HCT116 (cell line): ENCODE measurements around the gene SH3RF2. TPM values are rescaled to one million over a fixed set of nuclear protein-coding genes. Genes with fewer than 3 reads are reported as not detected.

Experiments
- ATAC-seq: fragments of 200-7000 bp; cut with Tn5 transposase; 2 replicates; pipeline ENCODE4 v1.9.1; 2020; ENCODE audit warnings: mild to moderate bottlenecking, moderate library complexity
- BruUV-seq: library from RNA; stranded (reverse); fragments of 400-500 nt; replicated peaks from 2 replicates; lab custom pipeline; 2021; lab: Mats Ljungman, UMichigan
- CTCF ChIA-PET: fragments of 300-600 bp; sonication (Branson Sonifier 250); formaldehyde crosslinking; loops from one replicate; lab custom pipeline; 2021; ENCODE audit warnings: antibody characterized with exemption; lab: Charles Lee
- POLR2A ChIA-PET: fragments of 300-600, 350-600 bp; sonication (Branson Sonifier 250); formaldehyde crosslinking; loops from one replicate; lab custom pipeline; 2021; ENCODE audit warnings: antibody characterized with exemption; lab: Charles Lee
- RAD21 ChIA-PET, 2 experiments: fragments of 300-600 bp; sonication (Branson Sonifier 250); formaldehyde crosslinking; loops; one replicate each; lab custom pipeline; 2023; ENCODE audit warnings: low total read pairs in 2 of 2; ENCODE audit not compliant: uncharacterized antibody in 2 of 2, unreplicated experiment in 2 of 2, low non-redundant PET in 1 of 2; lab: Charles Lee
- DNase-seq: peaks from one replicate; pipeline ENCODE4 v3.0.0-alpha.2; 2010; ENCODE audit warnings: low read depth, low spot score
- H2AFZ ChIP-seq: fragments of 200-600 bp; shearing (Covaris generic), sonication (generic); 2 replicates; pipeline ENCODE4 v1.6.1; 2017; ENCODE audit warnings: low read depth, mixed run types, mixed read lengths, antibody characterized with exemption, low read length; ENCODE audit not compliant: poor library complexity, severe bottlenecking
- H3K27ac ChIP-seq: 2 replicates; pipeline ENCODE4 v1.5.1; 2012; ENCODE audit warnings: low read depth, low read length
- H3K27me3 ChIP-seq: fragments of 200-600 bp; sonication (generic); 2 replicates; pipeline ENCODE4 v1.6.1; 2016; ENCODE audit warnings: mixed run types, low read length, mixed read lengths; ENCODE audit not compliant: insufficient read depth
- H3K36me3 ChIP-seq, 2 experiments: fragments of 200-500 bp in 1 of 2; fragments of 200-600 bp in 1 of 2; sonication (Bioruptor generic) in 1 of 2; sonication (generic) in 1 of 2; 2 replicates each; pipeline versions ENCODE4 v1.5.1 to v1.6.1; 2014 to 2016; ENCODE audit warnings: low read length in 2 of 2, inconsistent platforms in 1 of 2, mixed read lengths in 1 of 2, mixed run types in 1 of 2; ENCODE audit not compliant: insufficient read depth in 2 of 2, control insufficient read depth in 1 of 2
- H3K4me1 ChIP-seq, 2 experiments: fragments of 200-600 bp in 1 of 2; sonication (generic) in 1 of 2; 2 replicates each; pipeline versions ENCODE4 v1.5.1 to v1.6.1; 2012 to 2017; ENCODE audit warnings: low read length in 2 of 2, inconsistent platforms in 1 of 2, mild to moderate bottlenecking in 1 of 2, mixed read lengths in 1 of 2, mixed run types in 1 of 2, moderate library complexity in 1 of 2; ENCODE audit not compliant: insufficient read depth in 2 of 2, control insufficient read depth in 1 of 2
- H3K4me2 ChIP-seq: fragments of 200-600 bp; sonication (generic); 2 replicates; pipeline ENCODE4 v1.6.1; 2017; ENCODE audit warnings: mixed run types, low read length, mixed read lengths
- H3K4me3 ChIP-seq, 2 experiments: fragments of 200-600 bp in 1 of 2; sonication (generic) in 1 of 2; replicated peaks in 1 of 2; 2 replicates each; pipeline ENCODE4 v1.5.1; 2011 to 2016; ENCODE audit warnings: low read length in 2 of 2, control low read depth in 1 of 2, low read depth in 1 of 2, mild to moderate bottlenecking in 1 of 2, mixed read lengths in 1 of 2, mixed run types in 1 of 2
- H3K79me2 ChIP-seq: fragments of 200-600 bp; sonication (generic); 2 replicates; pipeline ENCODE4 v1.6.1; 2017; ENCODE audit warnings: mild to moderate bottlenecking, mixed run types, low read length, moderate library complexity, mixed read lengths; ENCODE audit not compliant: insufficient read depth
- H3K9ac ChIP-seq: fragments of 200-600 bp; sonication (generic); 2 replicates; pipeline ENCODE4 v1.6.1; 2016; ENCODE audit warnings: low read length, mixed read lengths
- H3K9me2 ChIP-seq: fragments of 200-600 bp; sonication (generic), shearing (Covaris generic); 2 replicates; pipeline ENCODE4 v1.6.1; 2017; ENCODE audit warnings: mixed run types, mild to moderate bottlenecking, moderate library complexity; ENCODE audit not compliant: insufficient read depth
- H3K9me3 ChIP-seq, 2 experiments: fragments of 200-500 bp in 1 of 2; fragments of 200-600 bp in 1 of 2; sonication (Bioruptor generic) in 1 of 2; sonication (generic) in 1 of 2; 2 replicates each; pipeline ENCODE4 v1.6.1; 2014 to 2017; ENCODE audit warnings: low read length in 2 of 2, mixed read lengths in 2 of 2, inconsistent platforms in 1 of 2, low read depth in 1 of 2, mild to moderate bottlenecking in 1 of 2, mixed run types in 1 of 2, moderate library complexity in 1 of 2; ENCODE audit not compliant: control insufficient read depth in 1 of 2, insufficient read depth in 1 of 2
- H4K20me1 ChIP-seq: fragments of 200-600 bp; sonication (generic), shearing (Covaris generic); 2 replicates; pipeline ENCODE4 v1.6.1; 2017; ENCODE audit warnings: mixed run types, mild to moderate bottlenecking, moderate library complexity; ENCODE audit not compliant: insufficient read depth
- CEBPB ChIP-seq: IDR thresholded peaks from 2 replicates; pipeline ENCODE4 v1.6.1; 2012; ENCODE audit warnings: low read depth
- EGR1 ChIP-seq: IDR thresholded peaks from 2 replicates; pipeline ENCODE4 v1.6.1; 2012; ENCODE audit warnings: low read depth
- ELF1 ChIP-seq: IDR thresholded peaks from 2 replicates; pipeline ENCODE4 v1.6.1; 2012; ENCODE audit warnings: low read depth, borderline replicate concordance
- EZH2 ChIP-seq: fragments of 200-600 bp; sonication (generic); IDR thresholded peaks from 2 replicates; pipeline ENCODE4 v1.6.1; 2017; ENCODE audit warnings: antibody characterized with exemption, mixed run types
- EZH2phosphoT487 ChIP-seq: fragments of 200-600 bp; IDR thresholded peaks from 2 replicates; pipeline ENCODE4 v1.6.1; 2018; ENCODE audit warnings: antibody characterized with exemption, borderline replicate concordance
- FOSL1 ChIP-seq: IDR thresholded peaks from 2 replicates; pipeline ENCODE4 v1.6.1; 2012; ENCODE audit warnings: low read depth
- JUND ChIP-seq: IDR thresholded peaks from 2 replicates; pipeline ENCODE4 v1.6.1; 2012
- POLR2AphosphoS5 ChIP-seq: IDR thresholded peaks from 2 replicates; pipeline ENCODE4 v1.6.1; 2011; ENCODE audit warnings: mild to moderate bottlenecking, low read depth, low read length, moderate library complexity
- SIN3A ChIP-seq: IDR thresholded peaks from 2 replicates; pipeline ENCODE4 v1.6.1; 2012; ENCODE audit warnings: low read depth
- SRF ChIP-seq: IDR thresholded peaks from 2 replicates; pipeline ENCODE4 v1.6.1; 2012; ENCODE audit warnings: low read depth
- YY1 ChIP-seq: IDR thresholded peaks from 2 replicates; pipeline ENCODE4 v1.6.1; 2011; ENCODE audit warnings: low read length, low read depth, moderate library complexity, mild to moderate bottlenecking; ENCODE audit not compliant: insufficient replicate concordance; ENCODE audit errors: extremely low read depth
- ZFX ChIP-seq: fragments of 450-650 bp; IDR thresholded peaks from 2 replicates; pipeline ENCODE4 v1.6.1; 2017
- ZNF274 ChIP-seq: fragments of 200-500 bp; sonication (Bioruptor generic); IDR thresholded peaks from 2 replicates; pipeline ENCODE4 v1.6.1; 2014; ENCODE audit warnings: mild to moderate bottlenecking, low read depth, low read length, inconsistent platforms
- intact Hi-C: fragments of 100-400 bp; cut with micrococcal nuclease; formaldehyde crosslinking; loops from 2 replicates; pipeline ENCODE4 v1.10.0; 2022
- total RNA-seq: library from RNA; stranded (reverse); gene quantifications from one replicate; pipeline ENCODE4 v1.2.1, GENCODE V29; 2021; ENCODE audit not compliant: unreplicated experiment
- TF ChIP-seq, protein P1 (sequence below): IDR thresholded peaks from 2 replicates; pipeline ENCODE4 v1.6.1; 2012
- TF ChIP-seq, protein P2 (sequence below): IDR thresholded peaks from 2 replicates; pipeline ENCODE4 v1.6.1; 2012; ENCODE audit warnings: low read depth
- TF ChIP-seq, protein P3 (sequence below): IDR thresholded peaks from 2 replicates; pipeline ENCODE4 v1.6.1; 2011; ENCODE audit warnings: mild to moderate bottlenecking, low read length, moderate library complexity; ENCODE audit not compliant: insufficient replicate concordance; ENCODE audit errors: extremely low read depth
- TF ChIP-seq, protein P4 (sequence below): IDR thresholded peaks from 2 replicates; pipeline ENCODE4 v1.6.1; 2012

Gene SH3RF2
- total RNA-seq, 1 experiment from 2014 or later = 14.3 TPM

DNA sequence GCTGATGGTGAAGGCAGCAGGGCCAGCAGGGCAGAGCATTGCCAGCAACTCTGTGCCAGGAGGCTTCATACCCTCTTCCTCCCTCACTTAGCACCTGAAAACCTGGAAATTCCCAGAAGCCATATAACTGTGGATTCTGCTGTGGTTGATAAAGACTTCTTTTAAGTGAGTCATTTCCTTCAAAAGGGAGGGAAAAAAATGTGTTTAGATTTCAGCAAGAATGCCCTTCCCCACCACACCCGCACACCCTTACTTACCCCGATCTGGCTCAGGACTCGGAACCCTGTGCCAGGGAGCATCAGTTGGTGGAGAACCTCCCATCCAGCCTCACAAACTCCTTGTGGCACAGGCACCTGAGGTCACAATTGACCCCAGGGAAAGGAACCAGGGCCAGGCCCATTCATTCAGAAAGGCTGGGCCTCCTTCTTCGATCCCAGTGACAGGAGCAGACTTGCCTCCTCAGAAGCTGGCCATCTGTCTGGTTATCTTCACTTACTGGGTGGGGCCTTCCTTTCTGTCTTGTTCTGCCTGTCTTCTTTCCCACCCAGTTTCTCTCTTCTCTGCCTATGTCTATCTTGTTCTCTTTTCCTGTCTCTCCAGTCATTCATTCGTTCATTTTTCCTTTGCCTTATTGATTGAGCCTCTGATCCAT is 106.4 kb downstream of the SH3RF2 start (continued):
- no peak for TF ChIP-seq ZNF274
- TF ChIP-seq, protein P1, sequence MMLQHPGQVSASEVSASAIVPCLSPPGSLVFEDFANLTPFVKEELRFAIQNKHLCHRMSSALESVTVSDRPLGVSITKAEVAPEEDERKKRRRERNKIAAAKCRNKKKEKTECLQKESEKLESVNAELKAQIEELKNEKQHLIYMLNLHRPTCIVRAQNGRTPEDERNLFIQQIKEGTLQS = no peak
- no peak for TF ChIP-seq SRF
- TF ChIP-seq, all 23 proteins: peak for 6

DNA sequence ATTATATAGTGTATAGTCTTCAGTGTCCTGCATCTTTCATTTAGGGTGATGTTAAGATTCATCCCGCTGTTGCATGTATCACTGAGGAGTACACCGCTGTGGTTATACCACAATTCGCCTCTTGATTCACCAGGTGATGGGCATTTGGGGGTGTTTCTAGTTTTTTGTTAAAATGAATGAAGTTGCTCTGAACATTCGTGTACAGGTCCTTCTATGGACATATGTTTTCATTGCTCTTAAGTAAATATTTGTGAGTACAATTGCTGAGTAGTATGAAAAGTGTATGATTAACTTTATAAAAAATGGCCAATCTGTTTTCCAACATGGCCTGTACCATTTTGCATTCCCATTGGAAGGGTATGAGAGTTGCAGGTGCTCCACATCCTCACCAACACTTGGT is 107.3 kb downstream of the SH3RF2 start:
- POLR2A ChIA-PET = no interaction called here
- TF ChIP-seq, protein P1 = no peak
- no peak for TF ChIP-seq ELF1
- TF ChIP-seq SIN3A = no peak
- TF ChIP-seq POLR2AphosphoS5 = no peak
- no peak for TF ChIP-seq CEBPB
- no peak for TF ChIP-seq SRF
- TF ChIP-seq YY1 = no peak
- TF ChIP-seq, protein P2, sequence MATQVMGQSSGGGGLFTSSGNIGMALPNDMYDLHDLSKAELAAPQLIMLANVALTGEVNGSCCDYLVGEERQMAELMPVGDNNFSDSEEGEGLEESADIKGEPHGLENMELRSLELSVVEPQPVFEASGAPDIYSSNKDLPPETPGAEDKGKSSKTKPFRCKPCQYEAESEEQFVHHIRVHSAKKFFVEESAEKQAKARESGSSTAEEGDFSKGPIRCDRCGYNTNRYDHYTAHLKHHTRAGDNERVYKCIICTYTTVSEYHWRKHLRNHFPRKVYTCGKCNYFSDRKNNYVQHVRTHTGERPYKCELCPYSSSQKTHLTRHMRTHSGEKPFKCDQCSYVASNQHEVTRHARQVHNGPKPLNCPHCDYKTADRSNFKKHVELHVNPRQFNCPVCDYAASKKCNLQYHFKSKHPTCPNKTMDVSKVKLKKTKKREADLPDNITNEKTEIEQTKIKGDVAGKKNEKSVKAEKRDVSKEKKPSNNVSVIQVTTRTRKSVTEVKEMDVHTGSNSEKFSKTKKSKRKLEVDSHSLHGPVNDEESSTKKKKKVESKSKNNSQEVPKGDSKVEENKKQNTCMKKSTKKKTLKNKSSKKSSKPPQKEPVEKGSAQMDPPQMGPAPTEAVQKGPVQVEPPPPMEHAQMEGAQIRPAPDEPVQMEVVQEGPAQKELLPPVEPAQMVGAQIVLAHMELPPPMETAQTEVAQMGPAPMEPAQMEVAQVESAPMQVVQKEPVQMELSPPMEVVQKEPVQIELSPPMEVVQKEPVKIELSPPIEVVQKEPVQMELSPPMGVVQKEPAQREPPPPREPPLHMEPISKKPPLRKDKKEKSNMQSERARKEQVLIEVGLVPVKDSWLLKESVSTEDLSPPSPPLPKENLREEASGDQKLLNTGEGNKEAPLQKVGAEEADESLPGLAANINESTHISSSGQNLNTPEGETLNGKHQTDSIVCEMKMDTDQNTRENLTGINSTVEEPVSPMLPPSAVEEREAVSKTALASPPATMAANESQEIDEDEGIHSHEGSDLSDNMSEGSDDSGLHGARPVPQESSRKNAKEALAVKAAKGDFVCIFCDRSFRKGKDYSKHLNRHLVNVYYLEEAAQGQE = no peak
- no peak for TF ChIP-seq ZFX
- no peak for TF ChIP-seq EGR1
- no peak for TF ChIP-seq FOSL1
- TF ChIP-seq, protein P3, sequence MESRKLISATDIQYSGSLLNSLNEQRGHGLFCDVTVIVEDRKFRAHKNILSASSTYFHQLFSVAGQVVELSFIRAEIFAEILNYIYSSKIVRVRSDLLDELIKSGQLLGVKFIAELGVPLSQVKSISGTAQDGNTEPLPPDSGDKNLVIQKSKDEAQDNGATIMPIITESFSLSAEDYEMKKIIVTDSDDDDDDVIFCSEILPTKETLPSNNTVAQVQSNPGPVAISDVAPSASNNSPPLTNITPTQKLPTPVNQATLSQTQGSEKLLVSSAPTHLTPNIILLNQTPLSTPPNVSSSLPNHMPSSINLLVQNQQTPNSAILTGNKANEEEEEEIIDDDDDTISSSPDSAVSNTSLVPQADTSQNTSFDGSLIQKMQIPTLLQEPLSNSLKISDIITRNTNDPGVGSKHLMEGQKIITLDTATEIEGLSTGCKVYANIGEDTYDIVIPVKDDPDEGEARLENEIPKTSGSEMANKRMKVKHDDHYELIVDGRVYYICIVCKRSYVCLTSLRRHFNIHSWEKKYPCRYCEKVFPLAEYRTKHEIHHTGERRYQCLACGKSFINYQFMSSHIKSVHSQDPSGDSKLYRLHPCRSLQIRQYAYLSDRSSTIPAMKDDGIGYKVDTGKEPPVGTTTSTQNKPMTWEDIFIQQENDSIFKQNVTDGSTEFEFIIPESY = no peak
- no peak for TF ChIP-seq EZH2phosphoT487
- TF ChIP-seq, protein P4, sequence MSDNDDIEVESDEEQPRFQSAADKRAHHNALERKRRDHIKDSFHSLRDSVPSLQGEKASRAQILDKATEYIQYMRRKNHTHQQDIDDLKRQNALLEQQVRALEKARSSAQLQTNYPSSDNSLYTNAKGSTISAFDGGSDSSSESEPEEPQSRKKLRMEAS = no peak
- no peak for TF ChIP-seq JUND
- no peak for TF ChIP-seq EZH2

More for the DNA sequence above, 107.3 kb downstream of the SH3RF2 start:
- DNase-seq (no peak), ATAC-seq (no peak)
- RAD21 ChIA-PET = no interaction called here
- peaks cover 36 to 45% of the 10 kb centered on the region in 2 experiments for H3K4me1 ChIP-seq
- no peaks in the 10 kb centered on the region for H3K9me2 ChIP-seq
- no peaks in the 10 kb centered on the region for H3K79me2 ChIP-seq
- no peaks in the 10 kb centered on the region for H3K9me3 ChIP-seq
- no TSS peak for BruUV-seq
- no peaks in the 10 kb centered on the region for H4K20me1 ChIP-seq
- CTCF ChIA-PET = no interaction called here
- no peak overlapping the region for H3K27ac ChIP-seq
- H3K27me3 ChIP-seq = no peaks in the 10 kb centered on the region
- H3K9ac ChIP-seq = no peak overlapping the region
- H2AFZ ChIP-seq = no peak overlapping the region
- no peak overlapping the region for H3K4me2 ChIP-seq
- no peaks in the 10 kb centered on the region; a peak in 1 of 4 replicates for H3K36me3 ChIP-seq
- intact Hi-C loops = no loop called here
- no peak overlapping the region for H3K4me3 ChIP-seq
